Pulmonary artery endothelial cell (primary cell): Measurements from ENCODE around the gene ATP8B4. TPM values are rescaled to one million over a fixed set of nuclear protein-coding genes. Genes with fewer than 3 reads are reported as not detected.
"Not testable (repeated sequence)": the region's sequence is repeated elsewhere in the genome, so short reads cannot be mapped to it uniquely, and the experiment has no call there.

Source experiments
- DNase-seq: peaks from one replicate; pipeline ENCODE4 v3.0.0-alpha.2; 2011; ENCODE audit warnings: low read depth, low spot score
- total RNA-seq: library from RNA; depleted of rRNA; stranded (reverse); fragments of >200 nt; gene quantifications from 2 replicates; pipeline ENCODE4 v1.2.3, GENCODE V29; 2014

Gene ATP8B4
- total RNA-seq, 1 donor from 2014 or later = not detected

DNA sequence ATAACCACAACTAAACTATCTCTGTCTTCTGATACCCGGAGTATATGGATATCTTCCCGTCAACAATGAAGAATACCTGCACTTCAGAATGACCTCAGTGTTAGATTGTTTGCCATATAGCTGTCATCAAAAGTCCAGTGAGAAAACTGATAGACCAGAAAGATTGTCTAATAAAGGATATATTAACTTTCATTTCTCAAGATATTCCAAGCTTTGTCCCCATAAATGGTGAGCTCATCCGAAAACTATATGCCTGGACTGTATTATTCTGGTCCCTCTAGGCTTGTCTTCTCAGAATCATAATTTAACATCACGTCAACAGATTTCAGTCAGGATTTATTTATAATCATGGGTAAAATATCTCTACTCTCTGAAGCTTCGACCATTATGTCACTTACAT, 100.5 kb downstream of the ATP8B4 start:
- no peak for DNase-seq

DNA sequence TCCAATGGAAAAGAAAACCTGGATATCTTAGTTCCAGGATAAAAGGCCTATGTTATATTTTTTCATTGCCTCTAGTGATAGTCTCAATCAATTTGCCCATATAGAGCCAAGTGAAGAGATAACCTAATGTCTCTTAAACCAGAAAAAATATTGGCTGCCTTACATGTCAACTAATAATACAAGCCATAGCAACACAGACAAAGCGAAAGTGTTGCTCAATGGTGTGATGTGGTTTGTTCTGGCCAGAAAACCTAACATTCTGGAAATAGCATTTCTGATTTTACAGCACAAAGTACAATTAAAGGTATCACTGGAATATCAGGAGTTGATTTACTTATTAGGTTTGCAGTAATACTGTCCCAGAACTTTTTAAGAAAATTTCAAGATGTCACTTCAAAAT, 101.5 kb downstream of the ATP8B4 start:
- no peak for DNase-seq

DNA sequence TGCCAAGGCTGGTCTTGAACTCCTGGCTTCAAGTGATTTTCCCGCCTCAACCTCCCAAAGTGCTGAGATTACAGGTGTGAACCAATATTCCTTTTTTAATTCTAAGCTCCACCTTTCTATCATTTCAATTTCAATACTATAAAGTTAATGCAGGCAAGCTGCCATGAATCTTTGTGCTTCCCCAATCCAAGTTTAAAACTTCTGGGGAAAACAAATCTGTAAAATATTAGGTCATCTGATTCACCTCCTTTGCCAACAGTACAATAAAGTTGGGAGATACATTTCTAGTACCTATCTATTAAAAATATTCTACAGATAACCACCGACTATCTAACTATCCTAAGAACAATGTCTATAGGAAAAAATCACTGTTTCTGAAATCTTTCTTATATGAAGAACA, 102.1 kb downstream of the ATP8B4 start:
- no peak for DNase-seq

DNA sequence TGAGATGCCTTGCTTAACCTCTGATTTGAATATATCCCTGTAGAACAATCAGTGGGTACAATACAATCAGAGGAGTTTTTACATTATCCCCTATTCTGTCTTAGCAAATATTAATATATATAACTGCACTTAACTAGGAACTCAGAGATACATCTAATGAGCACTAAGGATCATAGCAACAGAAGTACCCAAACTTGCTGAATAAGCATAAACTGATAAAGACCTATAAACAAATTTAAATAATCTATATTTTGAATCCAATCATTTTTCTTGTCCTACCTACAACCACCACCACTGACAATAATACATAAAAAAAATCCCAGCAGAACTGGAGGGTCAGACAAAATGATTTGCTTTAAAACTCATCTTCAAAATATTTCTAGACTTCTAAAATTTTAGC, 106.2 kb downstream of the ATP8B4 start:
- DNase-seq = no peak

DNA sequence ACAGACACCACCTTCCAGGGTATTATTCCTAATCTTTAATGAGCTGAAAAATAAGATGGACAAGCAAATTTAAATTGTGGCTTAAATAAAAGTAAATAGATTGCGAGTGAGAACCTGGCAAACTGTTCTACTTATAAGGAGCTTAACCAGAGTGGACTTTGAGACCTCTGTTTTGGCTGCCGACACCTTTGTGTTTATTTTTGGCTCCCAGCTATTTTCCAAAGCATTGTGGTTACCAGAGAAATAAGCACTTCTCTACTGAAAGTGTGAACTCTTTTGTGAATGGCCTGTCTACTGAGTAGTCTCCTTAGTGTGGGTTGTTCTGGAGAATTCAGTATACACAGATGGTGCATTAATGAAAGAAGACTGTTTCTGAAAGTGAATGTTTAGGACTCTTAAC, 109.4 kb downstream of the ATP8B4 start:
- DNase-seq = no peak

DNA sequence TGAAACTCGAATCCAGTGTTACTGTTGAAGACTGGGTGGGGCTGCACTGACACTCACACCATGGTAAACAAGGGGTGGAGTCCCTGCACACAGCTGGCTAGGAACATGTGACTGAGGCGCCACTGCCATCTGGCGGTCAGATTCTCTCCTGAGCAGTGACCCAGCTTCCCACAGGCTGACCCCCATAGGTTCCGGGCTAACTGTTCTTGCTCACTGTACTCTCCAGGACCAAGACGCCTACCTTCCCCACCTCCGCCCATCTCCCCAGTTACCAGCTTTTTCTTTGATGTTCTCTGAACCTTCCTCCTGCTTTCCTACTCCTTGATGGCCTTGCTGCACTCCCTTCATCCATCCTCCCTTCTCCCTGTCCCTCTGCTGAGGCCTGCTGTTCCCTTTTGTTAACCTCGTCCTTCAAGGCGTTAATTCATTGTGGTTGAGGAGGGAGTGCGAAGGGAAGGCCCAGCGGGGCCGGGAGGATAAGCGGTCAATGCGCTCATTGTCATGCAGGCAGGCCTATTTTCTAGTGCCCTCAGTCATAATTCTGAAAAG, 115.2 kb downstream of the ATP8B4 start:
- DNase-seq = peak; percentile 11

DNA sequence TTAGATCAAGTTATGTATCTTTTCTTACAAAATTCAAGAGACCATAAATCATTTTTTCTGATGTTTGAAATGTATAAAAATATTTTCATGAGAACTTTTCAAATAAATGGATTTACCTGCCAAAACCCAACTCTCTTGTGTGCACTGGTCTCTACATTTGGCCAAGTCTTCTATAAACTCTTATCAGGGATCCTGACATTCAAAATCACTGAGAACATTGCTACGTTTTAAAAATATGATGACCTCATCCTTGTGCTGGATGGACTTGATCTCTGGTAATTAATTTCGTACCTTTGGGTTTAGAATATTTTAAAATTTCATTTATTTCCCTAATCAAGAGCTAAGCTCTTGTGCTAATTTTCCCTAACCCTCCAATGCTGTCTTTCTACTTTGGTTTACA, 127.4 kb downstream of the ATP8B4 start:
- no peak for DNase-seq

DNA sequence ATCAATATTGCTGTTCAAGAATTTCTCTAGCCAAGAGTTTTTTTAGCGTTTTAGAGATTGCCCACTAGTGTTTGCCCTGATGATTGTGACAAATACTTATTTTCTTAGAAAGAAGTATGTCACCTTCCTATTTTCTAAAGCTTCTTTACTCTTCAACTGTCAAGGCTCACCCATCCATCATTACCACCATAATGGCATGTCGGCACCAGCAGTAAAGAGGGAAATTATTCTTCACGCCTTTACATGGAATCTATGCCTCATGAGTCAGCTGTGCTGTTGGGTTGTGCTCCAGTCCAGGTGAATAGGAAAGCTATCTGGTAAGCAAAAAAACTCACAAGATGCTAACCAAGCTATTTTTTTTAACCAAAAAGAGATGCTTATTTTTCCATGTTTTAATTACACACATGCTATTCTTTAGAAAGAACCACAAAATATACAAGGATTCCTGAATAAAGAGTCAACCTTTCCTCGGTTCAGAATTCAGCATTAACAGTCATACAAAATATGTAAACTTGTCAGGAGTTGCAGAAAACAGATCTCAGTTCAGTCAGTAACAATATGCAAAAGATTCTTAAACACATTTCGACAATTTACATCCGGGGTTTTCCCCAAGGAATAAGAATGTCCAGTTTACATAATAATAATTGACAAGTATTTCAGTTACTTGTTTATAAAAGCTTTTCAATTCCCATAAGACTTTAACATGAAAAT, 128.0 kb downstream of the ATP8B4 start:
- no peak for DNase-seq

DNA sequence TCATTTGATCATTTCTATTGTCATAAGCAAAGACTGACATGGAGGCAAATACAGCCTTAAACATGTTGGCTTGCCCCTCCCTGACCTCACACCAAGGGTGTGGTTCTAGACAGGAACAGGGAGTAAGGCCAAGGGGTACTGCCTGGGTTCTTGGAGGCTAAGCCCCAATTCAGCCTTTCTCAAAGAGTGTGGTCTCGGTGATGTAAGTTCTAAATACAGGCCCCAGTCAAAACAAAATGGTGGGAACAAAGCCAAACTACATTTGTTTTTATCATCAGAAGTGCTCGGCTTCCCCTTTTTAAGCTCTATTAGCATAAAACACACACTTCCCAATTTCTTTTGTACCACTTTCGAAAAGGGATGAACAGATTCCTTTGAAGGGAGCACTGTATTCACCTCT, 129.5 kb downstream of the ATP8B4 start:
- DNase-seq = no peak

DNA sequence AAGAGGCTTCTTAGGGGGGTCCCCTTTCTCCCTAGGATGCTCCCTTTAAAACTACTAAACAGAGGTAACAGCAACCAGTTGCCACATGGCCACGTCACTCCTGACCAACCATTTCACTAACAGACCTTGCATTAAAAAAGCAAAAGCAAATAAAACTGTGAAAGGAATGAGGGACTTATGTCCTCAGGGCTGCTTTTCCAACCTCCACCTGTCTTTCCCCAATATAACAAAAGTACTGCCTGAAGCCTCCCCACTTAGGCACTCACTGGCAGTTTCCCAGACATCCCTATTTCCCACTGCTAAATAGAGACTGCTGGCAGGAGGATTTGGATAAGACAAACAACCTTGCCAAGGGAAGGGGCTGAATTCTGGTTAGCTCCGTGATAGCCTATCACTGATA, 130.3 kb downstream of the ATP8B4 start:
- no peak for DNase-seq

DNA sequence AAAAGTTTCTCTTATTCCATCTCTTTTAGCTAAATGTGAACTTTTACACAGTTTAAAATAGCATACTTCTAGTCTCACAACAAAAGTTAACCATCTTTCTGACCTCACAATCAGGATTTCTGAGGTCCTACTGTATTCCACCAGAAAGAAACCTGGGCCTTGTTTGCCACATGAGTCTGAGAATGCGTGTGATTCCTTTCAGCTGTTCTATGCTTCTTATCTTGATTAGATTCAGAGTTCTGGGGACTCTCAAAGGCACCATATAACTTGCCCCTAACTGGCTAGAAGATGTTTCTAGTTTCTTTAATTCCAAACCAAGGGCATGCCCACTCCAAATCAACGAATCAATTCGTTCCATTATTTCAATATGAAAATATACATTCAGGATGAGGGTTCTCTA, 131.1 kb downstream of the ATP8B4 start:
- no peak for DNase-seq

DNA sequence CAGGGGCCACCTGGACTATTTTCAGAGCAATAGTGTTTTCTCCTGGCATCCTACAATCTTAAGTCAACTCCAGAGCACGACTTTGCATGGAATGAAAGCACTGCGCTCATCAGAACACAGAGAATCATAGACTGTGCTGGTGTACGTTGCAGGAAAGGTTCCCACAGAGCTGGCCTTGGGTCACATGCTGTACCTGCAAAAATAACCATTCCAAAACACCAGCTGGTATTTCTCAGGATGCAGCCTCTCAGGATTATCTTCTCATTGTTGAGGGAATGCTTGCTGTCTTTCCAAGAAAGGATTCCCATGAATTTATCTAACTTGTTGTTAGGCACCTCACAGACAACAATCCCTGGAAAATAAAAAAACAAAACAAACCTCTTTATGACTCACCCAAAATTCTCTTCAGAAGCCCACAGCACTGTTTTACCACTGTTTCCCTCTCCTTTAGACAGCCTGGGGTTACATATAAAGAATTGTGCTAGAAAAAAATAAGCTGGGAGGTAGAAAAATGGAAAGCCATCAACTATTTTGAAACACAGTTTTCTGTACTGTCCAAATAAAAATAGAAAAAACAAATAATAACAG, 131.7 kb downstream of the ATP8B4 start:
- DNase-seq = no peak

DNA sequence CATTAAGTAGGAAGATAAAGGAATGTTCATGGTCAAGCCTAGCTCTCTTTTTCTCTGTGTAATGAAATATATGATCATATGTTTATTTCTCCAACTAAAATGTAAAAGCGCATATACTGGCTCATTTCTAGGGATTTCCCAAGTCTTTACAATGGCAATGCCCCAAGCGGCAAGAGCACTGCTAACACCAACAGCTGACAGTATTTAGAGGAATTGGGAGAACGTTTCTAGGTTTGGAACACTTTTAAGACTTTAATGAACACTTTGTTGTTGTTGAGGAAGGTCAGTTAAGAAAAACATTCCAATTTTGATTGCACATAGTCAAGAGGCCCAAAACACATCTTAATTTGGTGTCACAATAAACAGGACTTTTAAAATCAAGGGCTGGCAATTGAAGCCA, 132.7 kb downstream of the ATP8B4 start:
- no peak for DNase-seq

DNA sequence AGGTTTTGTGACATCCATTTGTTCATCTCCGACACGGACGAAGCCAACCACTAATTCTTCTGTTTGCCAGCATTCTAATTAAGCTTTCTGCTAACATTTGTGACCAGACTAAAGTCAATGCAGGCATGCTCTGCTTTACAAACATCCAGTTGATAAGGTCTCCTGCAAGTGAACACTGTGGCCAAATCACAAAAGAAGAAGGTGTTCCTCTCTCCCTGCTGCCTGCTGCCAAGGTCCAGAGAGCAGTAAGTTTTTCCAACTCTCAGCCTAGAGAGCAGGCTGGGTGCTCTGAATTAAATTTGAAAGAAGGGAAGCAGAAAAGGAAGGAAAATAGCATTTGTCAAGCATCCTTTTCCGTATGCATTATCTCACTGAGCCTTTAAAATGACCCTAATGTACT, 133.6 kb downstream of the ATP8B4 start:
- DNase-seq = no peak

DNA sequence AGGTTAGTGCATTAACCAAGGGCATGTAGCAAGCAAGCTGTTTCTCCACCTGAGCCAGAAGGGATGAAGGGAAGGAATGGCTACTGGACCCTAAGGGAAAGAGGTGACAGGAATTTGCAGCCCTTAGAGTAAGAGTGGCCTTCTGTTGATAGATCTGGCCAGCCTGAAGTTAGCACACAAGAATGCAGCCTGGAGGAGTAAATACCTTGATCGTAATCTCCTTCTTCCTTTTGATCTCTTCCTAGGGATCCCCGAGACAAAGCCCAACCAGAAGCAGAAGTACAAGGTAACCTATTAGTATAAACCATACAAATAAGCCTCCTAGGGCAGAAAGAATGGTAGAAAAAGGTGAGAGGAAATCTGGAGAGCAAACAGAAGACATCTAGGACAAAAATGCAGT, 134.6 kb downstream of the ATP8B4 start:
- DNase-seq = no peak

DNA sequence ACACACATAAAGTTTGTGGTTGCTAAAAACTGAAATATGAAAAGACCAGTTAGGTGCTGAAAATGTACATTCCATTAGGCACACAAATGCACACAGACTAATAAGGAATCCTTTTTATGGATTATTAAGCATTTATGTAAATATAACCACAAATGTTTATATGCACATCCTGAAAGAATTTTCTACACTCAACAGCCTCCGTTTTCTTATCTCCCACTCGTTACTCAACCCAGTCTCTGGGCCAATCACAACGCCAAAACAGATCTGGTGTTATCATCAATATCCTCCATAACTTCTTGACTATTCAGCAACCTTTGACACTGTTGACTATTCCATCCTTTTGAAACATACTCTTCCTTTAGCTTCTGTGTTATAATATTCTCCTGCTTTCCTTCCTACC, 136.4 kb downstream of the ATP8B4 start:
- no peak for DNase-seq

DNA sequence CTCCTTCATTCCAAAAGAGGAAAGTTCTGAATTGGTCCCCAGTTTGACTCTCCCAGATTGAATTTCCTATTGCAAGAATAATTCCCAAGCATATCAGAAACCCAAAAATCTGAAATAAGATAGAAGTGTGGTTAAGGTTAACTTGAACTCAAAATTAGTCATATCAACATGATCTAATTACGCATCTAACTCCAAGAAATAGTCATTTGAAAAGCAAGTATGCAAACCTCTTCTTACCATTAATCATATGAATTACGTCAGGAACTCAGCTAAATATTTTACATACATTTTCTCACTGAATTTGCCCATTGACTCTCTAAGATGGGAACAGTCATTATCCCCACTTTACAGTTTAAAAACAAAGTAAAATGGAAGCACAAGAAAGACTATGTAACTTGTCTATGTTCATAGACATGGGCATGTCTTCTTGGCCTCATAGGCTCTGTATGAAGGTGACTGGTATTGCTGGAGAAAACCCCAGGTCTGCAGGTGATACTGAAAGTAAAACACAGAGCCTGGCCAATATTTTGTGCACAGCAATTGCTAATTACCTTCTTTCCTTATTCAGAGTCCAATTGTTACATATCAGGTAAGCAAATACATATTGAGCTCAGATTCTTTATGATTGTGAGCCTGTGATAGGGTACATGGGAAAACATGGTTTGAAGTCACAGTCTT, 139.2 kb downstream of the ATP8B4 start:
- no peak for DNase-seq

DNA sequence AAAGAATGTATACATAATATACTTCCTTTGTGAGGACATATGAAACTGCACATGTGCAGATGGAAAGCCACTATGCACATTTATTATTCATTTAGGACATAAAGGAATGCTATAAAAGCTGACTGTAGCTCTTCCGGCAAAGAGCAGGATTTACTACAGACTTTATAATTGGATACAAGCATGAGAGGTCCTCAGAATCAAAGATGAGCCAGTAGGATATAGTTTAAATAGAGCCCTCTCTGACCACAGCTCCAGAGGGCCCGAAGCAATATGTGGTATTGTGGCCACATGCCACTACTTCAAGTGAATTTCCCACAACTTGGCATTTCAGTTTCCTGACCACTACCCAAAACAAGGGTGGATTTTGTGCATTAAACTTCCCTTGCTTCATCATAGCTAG, 140.9 kb downstream of the ATP8B4 start:
- no peak for DNase-seq

DNA sequence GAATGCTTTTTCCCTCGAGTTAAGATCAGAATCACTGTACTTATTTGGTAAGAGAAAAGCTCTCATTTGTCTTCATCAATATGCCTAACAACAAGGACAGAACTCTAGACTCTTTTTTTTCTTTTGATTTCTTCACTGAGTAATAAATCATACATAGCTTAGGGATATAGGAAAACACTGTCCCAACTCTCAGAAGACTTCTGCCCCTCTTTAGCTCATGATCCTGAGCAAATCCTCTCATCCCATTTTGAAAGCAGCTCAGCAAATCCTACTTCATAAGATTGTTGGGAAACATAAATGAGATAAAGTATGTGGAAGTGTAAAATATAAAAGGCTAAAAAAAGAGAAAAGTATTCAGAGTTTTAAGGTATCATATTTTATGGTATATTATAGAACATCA, 141.7 kb downstream of the ATP8B4 start:
- DNase-seq = no peak

DNA sequence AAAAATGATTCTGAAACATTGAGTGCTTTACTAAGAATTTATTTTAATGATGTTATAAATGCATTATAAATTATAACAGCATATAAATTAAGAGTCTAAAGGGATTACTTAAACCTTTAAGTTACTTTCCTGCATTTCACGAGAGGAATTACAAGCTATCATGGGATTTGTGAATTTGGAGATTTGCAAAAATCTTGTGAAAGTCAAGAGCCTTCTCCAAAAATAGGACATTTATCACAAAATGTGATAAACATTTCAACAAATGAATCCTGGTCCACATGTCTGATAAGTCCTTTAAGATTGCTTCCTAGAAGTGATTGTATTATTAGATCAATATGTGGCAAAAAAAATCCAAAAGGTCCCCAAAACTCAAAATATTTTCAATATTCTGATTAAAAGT, 154.5 kb downstream of the ATP8B4 start:
- DNase-seq = no peak

DNA sequence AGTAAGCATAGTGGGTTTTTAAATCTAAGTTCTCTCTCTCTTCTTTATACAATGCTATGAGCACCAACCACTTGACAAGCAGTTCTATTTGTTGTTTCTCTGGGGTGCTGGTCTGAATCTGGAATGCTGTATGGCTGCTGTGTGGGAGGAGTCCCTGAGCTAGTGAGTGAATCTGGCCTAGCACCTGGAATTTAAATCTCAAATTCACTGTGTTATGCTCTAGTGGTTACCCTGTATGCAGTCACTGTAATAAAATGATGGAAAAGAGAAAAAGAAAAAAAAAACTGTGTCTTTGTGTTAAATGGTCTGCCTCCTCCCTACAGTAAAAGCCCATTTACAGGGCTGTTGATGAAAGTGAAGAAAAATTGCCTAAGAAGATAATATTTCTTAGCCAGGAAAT, 155.0 kb downstream of the ATP8B4 start:
- no peak for DNase-seq

DNA sequence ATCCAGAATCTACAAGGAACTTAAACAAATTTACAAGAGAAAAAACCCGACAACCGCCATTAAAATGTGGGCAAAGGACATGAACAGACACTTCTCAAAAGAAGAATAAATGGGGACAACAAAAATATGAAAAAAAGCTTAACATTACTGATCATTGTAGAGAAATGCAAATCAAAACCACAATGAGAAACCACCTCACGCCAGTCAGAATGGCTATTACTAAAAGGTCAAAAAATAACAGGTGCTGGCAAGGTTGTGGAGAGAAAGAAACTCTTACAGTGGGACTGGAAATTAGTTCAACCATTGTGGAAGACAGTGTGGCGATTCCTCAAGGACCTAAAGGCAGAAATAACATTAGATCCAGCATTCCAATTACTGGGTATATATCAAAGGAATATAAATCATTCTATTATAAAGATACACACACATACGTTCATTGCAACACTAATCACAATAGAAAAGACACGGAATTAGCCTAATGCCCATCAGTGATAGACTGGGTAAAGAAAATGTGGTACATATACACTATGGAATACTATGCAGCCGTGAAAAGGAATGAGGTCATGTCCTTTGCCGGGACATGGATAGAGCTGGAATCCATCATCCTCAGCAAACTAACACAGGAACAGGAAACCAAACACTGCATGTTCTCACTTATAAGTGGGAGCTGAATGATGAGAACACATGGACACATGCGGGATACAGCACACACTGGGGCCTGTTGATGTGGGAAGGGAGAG, 155.8 kb downstream of the ATP8B4 start:
- not testable (repeated sequence) for DNase-seq
